Measurements from ENCODE around the gene RYR3.

The RYR3 gene

GRCh38 chr15:33360886-33361285 lies 50.1 kb downstream of the RYR3 start:
- no peak for DNase-seq (ENCODE audit: low read depth)
- no peak overlapping the region for H3K4me3 ChIP-seq (ENCODE audit: low read length)
- no peak for TF ChIP-seq CTCF (IDR thresholded peaks at IDR 0.05; ENCODE audit: insufficient read depth, low read depth, low read length, missing control alignments)

- TF ChIP-seq CTCF (IDR thresholded peaks at IDR 0.05; ENCODE audit: insufficient read depth, low read depth, low read length, missing control alignments): no peak
- H3K4me3 ChIP-seq (ENCODE audit: low read length): no peak overlapping the region
- DNase-seq (ENCODE audit: low read depth): no peak
Observed at GRCh38 chr15:33369941-33370622, 59.3 kb downstream of the RYR3 start.

GRCh38 chr15:33370623-33371020 lies 59.9 kb downstream of the RYR3 start:
- H3K4me3 ChIP-seq (ENCODE audit: low read length): no peak overlapping the region
- no peak for TF ChIP-seq CTCF (IDR thresholded peaks at IDR 0.05; ENCODE audit: insufficient read depth, low read depth, low read length, missing control alignments)
- DNase-seq (ENCODE audit: low read depth): peak; percentile 28

GRCh38 chr15:33371159-33371558 lies 60.4 kb downstream of the RYR3 start:
- H3K4me3 ChIP-seq (ENCODE audit: low read length): no peak overlapping the region
- no peak for DNase-seq (ENCODE audit: low read depth)
- TF ChIP-seq CTCF (IDR thresholded peaks at IDR 0.05; ENCODE audit: insufficient read depth, low read depth, low read length, missing control alignments): no peak

- TF ChIP-seq CTCF (IDR thresholded peaks at IDR 0.05; ENCODE audit: insufficient read depth, low read depth, low read length, missing control alignments): no peak
- DNase-seq (ENCODE audit: low read depth): no peak
- no peak overlapping the region for H3K4me3 ChIP-seq (ENCODE audit: low read length)
Observed at GRCh38 chr15:33374226-33374914, 63.6 kb downstream of the RYR3 start.

GRCh38 chr15:33375236-33375635 lies 64.5 kb downstream of the RYR3 start:
- H3K4me3 ChIP-seq (ENCODE audit: low read length): no peak overlapping the region
- no peak for TF ChIP-seq CTCF (IDR thresholded peaks at IDR 0.05; ENCODE audit: insufficient read depth, low read depth, low read length, missing control alignments)
- DNase-seq (ENCODE audit: low read depth): no peak

- TF ChIP-seq CTCF (IDR thresholded peaks at IDR 0.05; ENCODE audit: insufficient read depth, low read depth, low read length, missing control alignments): no peak
Observed at GRCh38 chr15:33377204-33377603, 66.4 kb downstream of the RYR3 start.

More at GRCh38 chr15:33377204-33377603, 66.4 kb downstream of the RYR3 start:
- H3K4me3 ChIP-seq (ENCODE audit: low read length): no peak overlapping the region
- DNase-seq (ENCODE audit: low read depth): no peak

All from epithelial cell of esophagus (primary cell).